ENCODE data around the gene TMEM187. TPM values are rescaled to one million over a fixed set of nuclear protein-coding genes. Genes with fewer than 3 reads are reported as not detected.

TMEM187 gene, protein sequence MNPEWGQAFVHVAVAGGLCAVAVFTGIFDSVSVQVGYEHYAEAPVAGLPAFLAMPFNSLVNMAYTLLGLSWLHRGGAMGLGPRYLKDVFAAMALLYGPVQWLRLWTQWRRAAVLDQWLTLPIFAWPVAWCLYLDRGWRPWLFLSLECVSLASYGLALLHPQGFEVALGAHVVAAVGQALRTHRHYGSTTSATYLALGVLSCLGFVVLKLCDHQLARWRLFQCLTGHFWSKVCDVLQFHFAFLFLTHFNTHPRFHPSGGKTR
- 5.3 and 7.5 TPM in 2 replicates for total RNA-seq (ENCODE audit: low replicate concordance)

DNA sequence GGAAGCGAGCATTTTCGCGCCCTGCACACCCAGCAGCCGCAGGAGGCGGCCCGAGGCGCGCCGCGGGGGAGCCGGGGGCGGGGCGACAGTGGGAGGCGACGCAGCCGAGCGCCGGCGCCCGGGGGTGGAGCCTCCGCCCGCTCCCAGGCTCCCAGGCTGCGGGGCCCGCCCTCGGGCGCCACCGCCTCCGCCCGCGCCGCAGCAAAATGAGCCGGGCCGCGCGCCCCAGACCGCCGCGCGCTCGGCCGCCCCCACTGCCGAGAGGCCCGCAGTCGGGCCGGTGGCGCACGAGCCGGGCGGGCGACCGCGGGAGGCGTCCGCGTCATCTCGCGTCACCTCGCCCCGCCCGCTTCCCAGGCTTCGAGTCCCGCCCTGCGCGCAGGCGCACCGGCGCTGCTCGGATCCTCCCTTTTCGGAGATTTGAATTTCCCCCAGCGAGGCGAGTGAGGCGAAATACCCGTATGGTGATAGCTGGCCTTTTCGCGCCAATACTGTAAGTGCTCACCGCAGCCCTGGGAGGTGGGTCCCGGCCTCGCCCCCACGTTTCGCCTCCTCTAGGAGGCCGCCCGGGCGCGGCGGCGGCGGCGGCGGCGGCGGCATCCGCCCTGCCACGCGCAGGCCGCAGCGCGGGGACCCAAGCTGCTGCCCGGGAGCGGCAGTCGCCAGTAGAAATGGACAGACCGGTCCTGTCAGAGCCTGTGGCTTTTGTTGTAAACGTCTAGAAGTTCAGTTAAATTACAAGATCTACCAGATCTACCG, at the start of gene TMEM187:
TSS of gene TMEM187 (plus strand) at position 387 of the 759 bp plus-strand sequence. CDS start 9,309 bp downstream, outside the sequence.
- DNase-seq (ENCODE audit: low read depth), result peak; percentile 82
- TF ChIP-seq CTCF (IDR thresholded peaks at IDR 0.05; ENCODE audit: insufficient read depth, low read length), result no peak
- peak within 1 kb of the TSS; percentile 88 for H3K4me3 ChIP-seq (ENCODE audit: low read depth, low read length)

DNA sequence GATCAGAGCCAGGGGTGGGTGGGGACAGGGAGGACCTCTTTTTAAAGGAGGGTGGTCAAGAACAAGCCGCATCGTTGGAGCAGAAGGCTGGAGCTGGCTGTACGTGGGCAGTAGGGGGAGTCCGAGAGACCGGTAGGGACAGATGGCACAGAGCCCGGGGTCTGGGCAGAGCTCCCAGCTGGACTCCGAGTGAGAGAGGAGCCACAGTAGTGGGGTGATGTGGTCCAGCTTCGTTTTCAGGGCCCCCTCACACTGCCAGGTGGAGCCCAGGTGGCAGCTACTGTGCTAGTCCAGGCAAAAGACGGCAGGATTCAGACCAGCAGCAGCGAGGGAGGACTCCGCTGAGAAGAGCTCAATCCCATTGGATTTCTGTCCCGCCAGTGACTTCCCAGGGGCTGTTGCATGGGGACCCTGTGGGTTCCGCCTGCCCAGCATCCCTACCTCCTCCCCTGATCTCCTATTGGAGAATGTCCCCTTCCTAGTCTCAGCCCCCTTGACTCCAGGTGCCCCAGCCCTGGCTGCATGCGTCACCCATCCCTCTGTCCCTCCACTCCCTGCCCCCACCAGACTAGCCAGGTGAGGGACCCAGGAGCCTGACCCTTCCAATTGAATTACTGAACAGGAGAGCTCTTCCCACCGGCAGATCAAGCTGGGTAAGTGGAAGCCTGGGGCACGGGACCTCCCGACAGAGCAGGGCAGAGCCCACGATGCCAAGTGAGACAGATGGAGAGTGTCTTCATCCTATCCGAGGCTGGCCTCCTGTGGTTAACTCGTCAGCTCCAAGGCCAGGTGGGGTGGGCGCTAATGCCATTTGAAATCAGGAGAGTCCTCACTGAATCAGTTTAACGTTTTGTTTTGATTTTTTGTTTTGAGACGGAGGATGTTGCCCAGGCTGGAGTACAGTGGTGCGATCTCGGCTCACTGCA, 49.4 kb upstream of the TMEM187 start:
- DNase-seq (ENCODE audit: low read depth), result peak; percentile 67
- no peak overlapping the region for H3K4me3 ChIP-seq (ENCODE audit: low read depth, low read length)
- TF ChIP-seq CTCF (IDR thresholded peaks at IDR 0.05; ENCODE audit: insufficient read depth, low read length), result peak; percentile 76

DNA sequence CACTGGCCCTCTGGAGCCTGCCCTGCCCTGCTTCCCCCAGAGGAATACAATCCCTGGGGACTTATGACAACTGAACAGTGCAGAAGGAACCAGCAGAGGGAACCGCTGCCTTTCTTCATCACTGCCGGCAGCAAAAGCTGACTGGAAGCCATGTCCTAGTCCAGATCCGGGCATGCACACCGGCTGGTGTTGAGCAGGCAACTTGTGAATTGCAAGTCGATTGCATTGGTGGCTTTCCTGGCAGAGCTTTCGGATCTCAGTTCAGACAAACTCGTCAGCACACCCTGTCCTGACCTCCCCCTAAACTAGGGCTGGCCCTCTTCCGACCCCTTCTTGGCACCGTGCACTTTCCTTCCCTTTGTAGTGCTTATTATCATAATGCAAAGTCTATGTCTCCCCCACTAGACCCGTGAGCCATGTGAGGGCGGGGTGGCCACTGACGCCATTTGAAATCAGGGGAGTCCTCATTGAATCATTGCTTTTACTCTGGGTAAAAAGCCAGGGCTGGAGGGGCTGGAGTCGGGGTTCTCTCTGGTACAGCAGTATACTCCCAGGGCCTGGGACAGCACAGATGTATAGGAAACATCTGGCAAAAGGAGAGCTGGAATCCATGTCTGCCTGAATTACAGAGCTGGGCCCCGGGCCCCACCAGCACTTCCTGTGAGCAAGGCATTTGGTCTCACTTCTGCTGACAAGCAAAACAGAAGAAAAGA, 48.2 kb upstream of the TMEM187 start:
- DNase-seq (ENCODE audit: low read depth), result peak; percentile 35
- no peak for TF ChIP-seq CTCF (IDR thresholded peaks at IDR 0.05; ENCODE audit: insufficient read depth, low read length)
- no peak overlapping the region for H3K4me3 ChIP-seq (ENCODE audit: low read depth, low read length)

GRCh38 chrX:153925387-153925738, 47.2 kb upstream of the TMEM187 start:
- DNase-seq (ENCODE audit: low read depth), result no peak
- H3K4me3 ChIP-seq (ENCODE audit: low read depth, low read length), result no peak overlapping the region
- no peak for TF ChIP-seq CTCF (IDR thresholded peaks at IDR 0.05; ENCODE audit: insufficient read depth, low read length)

DNA sequence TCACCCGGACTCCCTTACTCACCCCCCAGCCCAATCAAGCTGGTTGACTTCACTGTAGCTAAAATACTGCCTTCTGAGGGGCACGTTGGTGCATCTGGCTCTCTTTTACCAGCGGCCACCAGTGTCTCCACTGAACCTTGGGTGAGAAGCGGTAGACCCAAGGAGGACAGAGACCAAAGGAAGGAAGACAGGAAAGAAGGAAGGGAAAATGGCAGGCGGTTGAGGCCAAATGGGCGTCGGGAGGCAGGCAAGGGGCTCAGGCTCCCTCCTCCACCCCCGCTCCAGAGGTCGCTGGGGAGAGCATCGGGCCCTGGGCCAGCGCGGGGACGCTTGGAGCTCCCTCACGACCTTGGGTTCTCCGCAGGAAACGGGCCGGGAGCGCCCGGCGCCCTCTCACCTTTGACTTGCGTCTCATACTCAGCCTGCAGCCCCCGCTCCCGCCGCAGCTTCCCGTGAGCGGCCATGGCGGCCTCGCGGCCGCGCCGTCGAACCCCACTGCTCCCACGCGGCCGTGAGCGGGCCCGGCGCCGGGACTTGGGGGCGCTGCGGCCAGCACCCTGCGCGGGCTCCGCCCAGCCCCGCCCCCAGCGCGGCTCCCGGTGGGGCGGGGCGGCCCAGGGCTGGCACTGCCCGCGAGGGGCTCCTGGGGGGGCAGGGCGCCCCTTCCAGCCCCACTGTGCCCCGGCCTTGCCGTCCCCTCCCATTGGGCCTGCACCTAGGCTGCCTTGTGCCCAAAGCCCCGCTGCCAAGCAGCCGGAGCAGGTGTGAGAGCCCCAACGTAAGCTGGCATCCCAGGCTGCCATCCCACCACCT, 46.6 kb upstream of the TMEM187 start, which contains the start of gene ARHGAP4:
TSS of gene ARHGAP4 (minus strand) at position 526 of the 813 bp plus-strand sequence. CDS start at position 464, 62 bp downstream.
- DNase-seq (ENCODE audit: low read depth), result no peak
- H3K4me3 ChIP-seq (ENCODE audit: low read depth, low read length), result peak within 1 kb of the TSS; percentile 71
- no peak for TF ChIP-seq CTCF (IDR thresholded peaks at IDR 0.05; ENCODE audit: insufficient read depth, low read length)

Data from fibroblast of the aortic adventitia (primary cell).